VCaP (cell line): ENCODE data around the gene SYT9.

Experiments used
- H3K27ac ChIP-seq: fragments of 450-650 bp; 2 replicates; pipeline ENCODE4 v1.5.1; 2017
- CTCF ChIP-seq: fragments of 450-650 bp; conservative IDR thresholded peaks from 2 replicates; pipeline ENCODE4 v1.5.1; 2017; ENCODE audit warnings: mild to moderate bottlenecking, moderate library complexity

The SYT9 gene

GRCh38 chr11:7413961-7414915 lies 162.5 kb downstream of the SYT9 start:
- H3K27ac ChIP-seq = no peak overlapping the region
- TF ChIP-seq CTCF = no peak

GRCh38 chr11:7414973-7415817 lies 163.5 kb downstream of the SYT9 start:
- H3K27ac ChIP-seq = no peak overlapping the region
- no peak for TF ChIP-seq CTCF

- TF ChIP-seq CTCF = no peak
Observed at GRCh38 chr11:7416080-7416479, 164.4 kb downstream of the SYT9 start.

GRCh38 chr11:7417328-7417727 lies 165.6 kb downstream of the SYT9 start:
- TF ChIP-seq CTCF = no peak
- H3K27ac ChIP-seq = no peak overlapping the region

More at GRCh38 chr11:7416080-7416479, 164.4 kb downstream of the SYT9 start:
- no peak overlapping the region for H3K27ac ChIP-seq

GRCh38 chr11:7418061-7418460 lies 166.4 kb downstream of the SYT9 start:
- TF ChIP-seq CTCF = no peak
- H3K27ac ChIP-seq = no peak overlapping the region

- TF ChIP-seq CTCF = no peak
Observed at GRCh38 chr11:7418906-7419305, 167.2 kb downstream of the SYT9 start.

GRCh38 chr11:7421136-7421535 lies 169.4 kb downstream of the SYT9 start:
- TF ChIP-seq CTCF = no peak
- no peak overlapping the region for H3K27ac ChIP-seq

More at GRCh38 chr11:7418906-7419305, 167.2 kb downstream of the SYT9 start:
- no peak overlapping the region for H3K27ac ChIP-seq
